HG03521 (cell line): ENCODE results near the gene FPGS.
"Not testable (repeated sequence)": the region's sequence is repeated elsewhere in the genome, so short reads cannot be mapped to it uniquely, and the experiment has no call there.

Experiments used
- ATAC-seq: cut with Tn5 transposase; IDR thresholded peaks from one replicate; pipeline ENCODE4 v1.9.1; 2021; ENCODE audit warnings: mild to moderate bottlenecking, moderate library complexity; ENCODE audit not compliant: unreplicated experiment

The FPGS gene

GRCh38 chr9:127802576-127803443, at the start of gene FPGS:
FPGS (plus strand) TSS chr9:127802882; CDS start chr9:127802925, 43 bp downstream.
- ATAC-seq = peak; percentile 75

GRCh38 chr9:127753148-127753547, 49.5 kb upstream of the FPGS start:
- ATAC-seq = no peak

GRCh38 chr9:127753622-127754021, 49.1 kb upstream of the FPGS start:
- ATAC-seq = no peak

GRCh38 chr9:127754099-127755060, 48.3 kb upstream of the FPGS start:
- no peak for ATAC-seq

- ATAC-seq = no peak
These were observed 47.3 kb upstream of the FPGS start for GRCh38 chr9:127755061-127756060.

GRCh38 chr9:127756233-127756632, 46.4 kb upstream of the FPGS start:
- ATAC-seq = no peak

- ATAC-seq = not testable (repeated sequence)
These were observed 45.9 kb upstream of the FPGS start for GRCh38 chr9:127756776-127757175.

- no peak for ATAC-seq
These were observed 43.8 kb upstream of the FPGS start for GRCh38 chr9:127758843-127759242.

- no peak for ATAC-seq
These were observed 41.6 kb upstream of the FPGS start for GRCh38 chr9:127761061-127761460.

- no peak for ATAC-seq
These were observed 41.2 kb upstream of the FPGS start for GRCh38 chr9:127761491-127761956.

GRCh38 chr9:127762111-127762676, 40.5 kb upstream of the FPGS start:
- no peak for ATAC-seq

- no peak for ATAC-seq
These were observed 38.7 kb upstream of the FPGS start for GRCh38 chr9:127763918-127764384.

- no peak for ATAC-seq
These were observed 37.3 kb upstream of the FPGS start for GRCh38 chr9:127765418-127765817.

GRCh38 chr9:127767410-127767809, 35.3 kb upstream of the FPGS start:
- no peak for ATAC-seq

- no peak for ATAC-seq
These were observed 34.8 kb upstream of the FPGS start for GRCh38 chr9:127767909-127768331.

GRCh38 chr9:127768698-127769097, 34.0 kb upstream of the FPGS start:
- ATAC-seq = no peak

- no peak for ATAC-seq
These were observed 33.6 kb upstream of the FPGS start for GRCh38 chr9:127769101-127769500.

- ATAC-seq = no peak
These were observed 32.6 kb upstream of the FPGS start for GRCh38 chr9:127769929-127770582.

GRCh38 chr9:127770583-127770904, 32.1 kb upstream of the FPGS start:
- ATAC-seq = no peak
